IMR-90 (cell line): ENCODE results near the gene PPP1CA. TPM values are rescaled to one million over a fixed set of nuclear protein-coding genes. Genes with fewer than 3 reads are reported as not detected.

ENCODE experiments used
- ATAC-seq: fragments of 200-7000 bp; cut with Tn5 transposase; 2 replicates; pipeline ENCODE4 v1.9.1; 2020; ENCODE audit warnings: low read depth, mild to moderate bottlenecking, moderate library complexity
- BruUV-seq: library from RNA; stranded (reverse); fragments of 400-500 nt; replicated peaks from 2 replicates; lab custom pipeline; 2021; lab: Mats Ljungman, UMichigan
- CTCF ChIA-PET: fragments of 300-600 bp; formaldehyde crosslinking; extraction: SDS; loops from one replicate; lab custom pipeline; 2021; ENCODE audit warnings: antibody characterized with exemption; lab: Yijun Ruan, JAX
- POLR2A ChIA-PET: fragments of 300-600 bp; sonication (Branson Sonifier 250); formaldehyde crosslinking; loops from one replicate; lab custom pipeline; 2022; ENCODE audit warnings: antibody characterized with exemption; ENCODE audit not compliant: unreplicated experiment; lab: Charles Lee
- DNase-seq: peaks from one replicate; pipeline ENCODE4 v3.0.0; 2013
- H2AFZ ChIP-seq: replicated peaks from 2 replicates; pipeline ENCODE3; 2013; ENCODE audit warnings: low read length, mild to moderate bottlenecking; ENCODE audit not compliant: poor library complexity
- H2AK5ac ChIP-seq: 2 replicates; pipeline ENCODE4 v1.6.1; 2013; ENCODE audit warnings: low read depth, low read length, inconsistent platforms
- H2AK9ac ChIP-seq: replicated peaks from 2 replicates; pipeline ENCODE3; 2013; ENCODE audit warnings: mild to moderate bottlenecking, low read depth, low read length, moderate library complexity; ENCODE audit not compliant: poor library complexity
- H2BK120ac ChIP-seq: 2 replicates; pipeline ENCODE4 v1.6.1; 2013; ENCODE audit warnings: low read depth, low read length, inconsistent platforms
- H2BK15ac ChIP-seq: 3 replicates; pipeline ENCODE4 v1.6.1; 2013; ENCODE audit warnings: low read depth, low read length, inconsistent platforms
- H2BK20ac ChIP-seq: 2 replicates; pipeline ENCODE4 v1.6.1; 2013; ENCODE audit warnings: low read depth, mild to moderate bottlenecking, inconsistent platforms, low read length, moderate library complexity
- H2BK5ac ChIP-seq: 2 replicates; pipeline ENCODE4 v1.6.1; 2013; ENCODE audit warnings: mild to moderate bottlenecking, low read depth, low read length, inconsistent platforms; ENCODE audit not compliant: poor library complexity, severe bottlenecking
- H3K14ac ChIP-seq: replicated peaks from 2 replicates; pipeline ENCODE4 v1.6.1; 2013; ENCODE audit warnings: low read depth, low read length, inconsistent platforms
- H3K18ac ChIP-seq: 2 replicates; pipeline ENCODE4 v1.6.1; 2013; ENCODE audit warnings: low read depth, low read length, control low read depth
- H3K23ac ChIP-seq: 2 replicates; pipeline ENCODE4 v1.6.1; 2013; ENCODE audit warnings: low read depth, low read length, inconsistent platforms
- H3K27ac ChIP-seq: 2 replicates; pipeline ENCODE4 v1.5.1; 2013; ENCODE audit warnings: mild to moderate bottlenecking, control low read depth, low read length; ENCODE audit not compliant: insufficient read depth
- H3K27me3 ChIP-seq: 2 replicates; pipeline ENCODE4 v1.6.1; 2013; ENCODE audit warnings: low read length; ENCODE audit not compliant: control insufficient read depth, insufficient read depth
- H3K36me3 ChIP-seq: 2 replicates; pipeline ENCODE4 v1.6.1; 2013; ENCODE audit warnings: low read length, mixed read lengths; ENCODE audit not compliant: control insufficient read depth, insufficient read depth
- H3K4ac ChIP-seq: 2 replicates; pipeline ENCODE4 v1.6.1; 2013; ENCODE audit warnings: low read depth, low read length, inconsistent platforms
- H3K4me1 ChIP-seq: 2 replicates; pipeline ENCODE4 v1.6.1; 2013; ENCODE audit warnings: low read length, mixed read lengths; ENCODE audit not compliant: control insufficient read depth, insufficient read depth
- H3K4me2 ChIP-seq: 2 replicates; pipeline ENCODE4 v1.6.1; 2013; ENCODE audit warnings: low read depth, mild to moderate bottlenecking, control low read depth, low read length, moderate library complexity
- H3K4me3 ChIP-seq: 2 replicates; pipeline ENCODE4 v1.5.1; 2013; ENCODE audit warnings: low read depth, mild to moderate bottlenecking, control low read depth, low read length, moderate library complexity; ENCODE audit not compliant: insufficient read depth
- H3K56ac ChIP-seq: 2 replicates; pipeline ENCODE4 v1.6.1; 2013; ENCODE audit warnings: low read length, inconsistent platforms; ENCODE audit not compliant: insufficient read depth; ENCODE audit errors: extremely low read depth
- H3K79me1 ChIP-seq, 2 experiments: 2 replicates each; pipeline ENCODE4 v1.6.1; 2013; ENCODE audit warnings: low read length in 2 of 2, inconsistent platforms in 1 of 2, low read depth in 1 of 2
- H3K9ac ChIP-seq: 2 replicates; pipeline ENCODE4 v1.6.1; 2013; ENCODE audit warnings: low read depth, low read length, control low read depth
- H3K9me1 ChIP-seq: 2 replicates; pipeline ENCODE4 v1.6.1; 2013; ENCODE audit warnings: low read length, inconsistent platforms; ENCODE audit not compliant: insufficient read depth
- H3K9me3 ChIP-seq: 2 replicates; pipeline ENCODE4 v1.6.1; 2013; ENCODE audit warnings: low read length; ENCODE audit not compliant: control insufficient read depth, insufficient read depth
- H4K20me1 ChIP-seq: 2 replicates; pipeline ENCODE4 v1.6.1; 2013; ENCODE audit warnings: low read length, inconsistent platforms; ENCODE audit not compliant: insufficient read depth
- H4K5ac ChIP-seq: 2 replicates; pipeline ENCODE4 v1.6.1; 2013; ENCODE audit warnings: mild to moderate bottlenecking, low read depth, low read length, control low read depth
- H4K8ac ChIP-seq, 2 experiments: 2 replicates each; pipeline ENCODE4 v1.6.1; 2013; ENCODE audit warnings: low read depth in 2 of 2, low read length in 2 of 2, control low read depth in 1 of 2, inconsistent platforms in 1 of 2
- H4K91ac ChIP-seq: 2 replicates; pipeline ENCODE4 v1.6.1; 2013; ENCODE audit warnings: low read depth, low read length, inconsistent platforms; ENCODE audit not compliant: insufficient read depth
- BHLHE40 ChIP-seq: fragments of 150-350 bp; IDR thresholded peaks from 2 replicates; pipeline ENCODE4 v1.6.1; 2016; ENCODE audit warnings: mild to moderate bottlenecking, low read depth, low read length
- CHD1 ChIP-seq: IDR thresholded peaks from 2 replicates; pipeline ENCODE4 v1.6.1; 2012; ENCODE audit warnings: low read depth, low read length, improper control_type of control experiment
- CTCF ChIP-seq: conservative IDR thresholded peaks from 2 replicates; pipeline ENCODE4 v1.5.1; 2012; ENCODE audit warnings: mild to moderate bottlenecking, low read depth, low read length, improper control_type of control experiment
- MAFK ChIP-seq: IDR thresholded peaks from 2 replicates; pipeline ENCODE4 v1.6.1; 2012; ENCODE audit warnings: low read depth, low read length, improper control_type of control experiment
- MXI1 ChIP-seq: IDR thresholded peaks from 2 replicates; pipeline ENCODE4 v1.6.1; 2012; ENCODE audit warnings: low read depth, mild to moderate bottlenecking, low read length, moderate library complexity, borderline replicate concordance
- NFE2L2 ChIP-seq: fragments of 150-350 bp; IDR thresholded peaks from 2 replicates; pipeline ENCODE4 v1.6.1; 2016; ENCODE audit warnings: low read depth, mild to moderate bottlenecking, low read length
- RAD21 ChIP-seq: IDR thresholded peaks from 2 replicates; pipeline ENCODE4 v1.6.1; 2012; ENCODE audit warnings: low read length, improper control_type of control experiment
- RCOR1 ChIP-seq: IDR thresholded peaks from 2 replicates; pipeline ENCODE4 v1.6.1; 2012; ENCODE audit warnings: mild to moderate bottlenecking, low read length, improper control_type of control experiment; ENCODE audit not compliant: insufficient replicate concordance
- RFX5 ChIP-seq: IDR thresholded peaks from 2 replicates; pipeline ENCODE4 v1.8.0; 2012; ENCODE audit warnings: low read depth, mild to moderate bottlenecking, low read length, moderate library complexity
- WGBS, 2 experiments: methylation state at CpG; one replicate each; pipeline versions ENCODE4 v1.1.5 to v1.1.7; 2013; ENCODE audit warnings: missing lambda C conversion rate in 2 of 2; ENCODE audit not compliant: insufficient read length in 1 of 2; ENCODE audit errors: extremely low coverage in 2 of 2; 5-methylcytosine and 5-hydroxymethylcytosine counted together
- dilution Hi-C: fragments of 300-500 bp; cut with HindIII; formaldehyde crosslinking; loops from one replicate; pipeline ENCODE4 v1.14.3; 2018; ENCODE audit warnings: low sequenced_read_pairs; ENCODE audit not compliant: unreplicated experiment
- in situ Hi-C: fragments of 300-500 bp; cut with MboI; formaldehyde crosslinking; loops from 3 replicates; pipeline ENCODE4 v1.14.3; 2019; ENCODE audit warnings: low sequenced_read_pairs, inconsistent platforms, mixed read lengths
- intact Hi-C: fragments of 100-400 bp; cut with micrococcal nuclease; formaldehyde crosslinking; loops from 2 replicates; pipeline ENCODE4 v1.10.0; 2022
- polyA plus RNA-seq, 3 experiments: library from polyadenylated mRNA; depleted of rRNA; stranded (reverse); fragments of >200 nt; gene quantifications; 2 replicates each; pipeline ENCODE4 v1.2.3, GENCODE V29; 2012; ENCODE audit warnings: low replicate concordance in 1 of 3
- total RNA-seq: library from RNA; depleted of rRNA; stranded (reverse); fragments of >200 nt; gene quantifications from 2 replicates; pipeline ENCODE4 v1.2.3, GENCODE V29; 2012
- TF ChIP-seq, protein P1 (sequence below): fragments of 150-350 bp; IDR thresholded peaks from 2 replicates; pipeline ENCODE4 v1.6.1; 2017; ENCODE audit warnings: mild to moderate bottlenecking, antibody characterized with exemption, low read length, low read depth
- TF ChIP-seq, protein P2 (sequence below): fragments of 150-350 bp; IDR thresholded peaks from 2 replicates; pipeline ENCODE4 v1.6.1; 2016; ENCODE audit warnings: low read depth, mild to moderate bottlenecking, low read length, moderate library complexity, borderline replicate concordance

Gene PPP1CA
- total and polyA plus RNA-seq, 2 of the 4 experiments (the other 2 are of a cell fraction): 228 to 313 TPM

DNA sequence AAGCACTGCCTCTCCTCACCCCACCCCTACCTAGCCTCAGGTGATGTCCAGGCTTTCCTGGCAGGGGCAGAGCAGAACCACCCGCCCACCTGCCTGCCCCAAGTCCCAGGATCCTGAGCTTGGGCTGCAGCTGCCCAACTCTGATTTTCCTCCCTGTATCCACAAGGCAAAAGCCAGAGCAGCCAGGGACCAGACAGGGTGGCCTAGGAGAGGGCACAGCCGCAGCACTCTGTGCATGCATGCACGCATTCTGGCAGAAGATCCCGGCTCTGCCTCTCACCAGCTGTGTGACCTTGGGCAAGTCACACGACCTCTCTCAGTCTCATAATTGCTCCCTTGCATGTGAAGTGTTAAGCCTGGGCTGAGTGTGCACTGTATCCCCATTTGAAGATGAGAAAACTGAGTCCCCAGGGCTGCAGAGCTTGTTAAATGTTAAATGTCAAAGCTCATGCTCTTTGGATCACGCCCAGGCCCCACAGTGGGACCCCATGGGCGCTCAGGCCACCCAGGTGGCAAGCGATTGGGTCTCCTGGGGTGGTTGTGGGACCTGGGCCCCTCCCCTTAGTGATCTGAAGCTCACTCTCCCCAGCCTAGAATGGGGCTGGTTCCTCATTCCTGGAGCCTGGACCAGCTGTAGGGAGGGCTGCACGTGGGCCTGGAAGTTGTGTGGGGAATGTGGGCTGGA lies 11.0 kb upstream of the PPP1CA start:
- ChIA-PET POLR2A (no interaction called here), CTCF (interaction anchor here (0.6 kb wide), 1 partner anchor 1208 kb away, joined by 3 read pairs; no protein-coding TSS in a partner anchor)
- Histone ChIP-seq H4K91ac (no peak overlapping the region), H2BK20ac (no peak overlapping the region), H3K9ac (no peak overlapping the region), H3K4me3 (no peak overlapping the region), H3K23ac (no peak overlapping the region), H3K27ac (no peak overlapping the region), H2BK120ac (no peak overlapping the region), H3K9me1 (no peaks in the 10 kb centered on the region), H2BK5ac (no peak overlapping the region), H3K27me3 (peaks cover 54% of the 10 kb centered on the region), H3K79me1 (no peaks in the 10 kb centered on the region), H2AK9ac (peak overlapping the region; percentile 42), H3K18ac (no peak overlapping the region), H3K4ac (no peak overlapping the region), H4K5ac (no peak overlapping the region), H3K9me3 (no peaks in the 10 kb centered on the region), H2AFZ (peak overlapping the region; percentile 14), H3K36me3 (no peaks in the 10 kb centered on the region), H3K56ac (no peak overlapping the region), H4K8ac (no peak overlapping the region), H2BK15ac (no peak overlapping the region), H3K4me1 (no peaks in the 10 kb centered on the region), H3K14ac (no peak overlapping the region), H3K4me2 (no peak overlapping the region), H2AK5ac (no peak overlapping the region), H4K20me1 (no peaks in the 10 kb centered on the region)
- ATAC-seq (peak; percentile 8; the same call in 1 of the 2 replicates), DNase-seq (no peak)
- no TSS peak for BruUV-seq
- dilution Hi-C loops: no loop called here
- in situ Hi-C loops: no loop called here
- WGBS, 2 experiments: 73% methylated on average over 2 of the region's 9 CpGs; no CpG with 5 or more reads in 1 of the 2 experiments
- intact Hi-C loops: no loop called here
- TF ChIP-seq MXI1 (no peak), CTCF (no peak), BHLHE40 (no peak), NFE2L2 (no peak), RCOR1 (no peak), CHD1 (no peak), MAFK (no peak), RAD21 (no peak), RFX5 (no peak)
- TF ChIP-seq, protein P1, sequence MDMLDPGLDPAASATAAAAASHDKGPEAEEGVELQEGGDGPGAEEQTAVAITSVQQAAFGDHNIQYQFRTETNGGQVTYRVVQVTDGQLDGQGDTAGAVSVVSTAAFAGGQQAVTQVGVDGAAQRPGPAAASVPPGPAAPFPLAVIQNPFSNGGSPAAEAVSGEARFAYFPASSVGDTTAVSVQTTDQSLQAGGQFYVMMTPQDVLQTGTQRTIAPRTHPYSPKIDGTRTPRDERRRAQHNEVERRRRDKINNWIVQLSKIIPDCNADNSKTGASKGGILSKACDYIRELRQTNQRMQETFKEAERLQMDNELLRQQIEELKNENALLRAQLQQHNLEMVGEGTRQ: no peak
- TF ChIP-seq, protein P2, sequence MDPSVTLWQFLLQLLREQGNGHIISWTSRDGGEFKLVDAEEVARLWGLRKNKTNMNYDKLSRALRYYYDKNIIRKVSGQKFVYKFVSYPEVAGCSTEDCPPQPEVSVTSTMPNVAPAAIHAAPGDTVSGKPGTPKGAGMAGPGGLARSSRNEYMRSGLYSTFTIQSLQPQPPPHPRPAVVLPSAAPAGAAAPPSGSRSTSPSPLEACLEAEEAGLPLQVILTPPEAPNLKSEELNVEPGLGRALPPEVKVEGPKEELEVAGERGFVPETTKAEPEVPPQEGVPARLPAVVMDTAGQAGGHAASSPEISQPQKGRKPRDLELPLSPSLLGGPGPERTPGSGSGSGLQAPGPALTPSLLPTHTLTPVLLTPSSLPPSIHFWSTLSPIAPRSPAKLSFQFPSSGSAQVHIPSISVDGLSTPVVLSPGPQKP: no peak
